CD8-positive, alpha-beta memory T cell (primary cell): ENCODE data around the gene SDS. TPM values are rescaled to one million over a fixed set of nuclear protein-coding genes. Genes with fewer than 3 reads are reported as not detected.

Source experiments
- CTCF ChIA-PET: fragments of 350-600 bp; sonication (Branson Sonifier 250); formaldehyde crosslinking; loops from one replicate; lab custom pipeline; 2021; ENCODE audit warnings: antibody characterized with exemption; lab: Charles Lee
- POLR2A ChIA-PET: fragments of 350-600 bp; sonication (Branson Sonifier 250); formaldehyde crosslinking; loops from one replicate; lab custom pipeline; 2021; ENCODE audit warnings: antibody characterized with exemption; lab: Charles Lee
- DNase-seq, 5 donors: peaks; one replicate each; pipeline versions ENCODE4 v3.0.0 to v3.0.0-alpha.2; 2020 to 2022; ENCODE audit warnings: mixed read lengths in 1 of 5
- H3K27ac ChIP-seq: one replicate; pipeline ENCODE4 v1.7.0; 2013; ENCODE audit warnings: low read depth, mild to moderate bottlenecking, low read length, moderate library complexity
- H3K27me3 ChIP-seq: 2 replicates; pipeline ENCODE4 v1.7.0; 2013; ENCODE audit warnings: low read length, mild to moderate bottlenecking; ENCODE audit not compliant: insufficient read depth, poor library complexity, severe bottlenecking
- H3K36me3 ChIP-seq: 2 replicates; pipeline ENCODE4 v1.7.0; 2013; ENCODE audit warnings: mild to moderate bottlenecking, low read length, moderate library complexity; ENCODE audit not compliant: insufficient read depth
- H3K4me1 ChIP-seq: 2 replicates; pipeline ENCODE4 v1.7.0; 2013; ENCODE audit warnings: mild to moderate bottlenecking, low read length, moderate library complexity; ENCODE audit not compliant: insufficient read depth
- H3K4me3 ChIP-seq: 2 replicates; pipeline ENCODE4 v1.7.0; 2013; ENCODE audit warnings: mild to moderate bottlenecking, low read length
- H3K9me3 ChIP-seq: 2 replicates; pipeline ENCODE4 v1.7.0; 2013; ENCODE audit warnings: mild to moderate bottlenecking, low read length
- H3K27ac Mint-ChIP-seq, 8 donors: one replicate each; pipeline ENCODE4 v1.8.0; 2020 to 2021; ENCODE audit warnings: mixed read lengths in 8 of 8, mild to moderate bottlenecking in 6 of 8, inconsistent platforms in 3 of 8, moderate library complexity in 3 of 8
- H3K27me3 Mint-ChIP-seq, 2 donors: one replicate each; pipeline ENCODE4 v1.8.0; 2020 to 2021; ENCODE audit warnings: mixed read lengths in 2 of 2, mild to moderate bottlenecking in 1 of 2, moderate library complexity in 1 of 2
- H3K36me3 Mint-ChIP-seq, 3 donors: one replicate each; pipeline ENCODE4 v1.8.0; 2020 to 2021; ENCODE audit warnings: mixed read lengths in 3 of 3, inconsistent platforms in 1 of 3, mild to moderate bottlenecking in 1 of 3
- H3K4me1 Mint-ChIP-seq, 3 donors: one replicate each; pipeline ENCODE4 v1.8.0; 2020 to 2021; ENCODE audit warnings: mixed read lengths in 3 of 3, inconsistent platforms in 1 of 3, mild to moderate bottlenecking in 1 of 3
- H3K4me3 Mint-ChIP-seq, 7 donors: one replicate each; pipeline ENCODE4 v1.8.0; 2020 to 2021; ENCODE audit warnings: mixed read lengths in 7 of 7, mild to moderate bottlenecking in 6 of 7, moderate library complexity in 4 of 7, inconsistent platforms in 2 of 7
- H3K9me3 Mint-ChIP-seq, 5 donors: one replicate each; pipeline ENCODE4 v1.8.0; 2020 to 2022; ENCODE audit warnings: mixed read lengths in 5 of 5, mild to moderate bottlenecking in 3 of 5, moderate library complexity in 2 of 5, inconsistent platforms in 1 of 5
- polyA plus RNA-seq: library from polyadenylated mRNA; unstranded; fragments of 300-500 nt; fragmentation: Illumina TruSeq; gene quantifications from one replicate; pipeline ENCODE4 v1.2.3, GENCODE V29; 2021
- total RNA-seq, 2 experiments: library from RNA; stranded (reverse); gene quantifications; one replicate each; pipeline ENCODE4 v1.2.3, GENCODE V29; 2021

Gene SDS
- total and polyA plus RNA-seq, 3 experiments from 2014 or later, result 0.18 to 0.20 TPM; not detected in 1

DNA sequence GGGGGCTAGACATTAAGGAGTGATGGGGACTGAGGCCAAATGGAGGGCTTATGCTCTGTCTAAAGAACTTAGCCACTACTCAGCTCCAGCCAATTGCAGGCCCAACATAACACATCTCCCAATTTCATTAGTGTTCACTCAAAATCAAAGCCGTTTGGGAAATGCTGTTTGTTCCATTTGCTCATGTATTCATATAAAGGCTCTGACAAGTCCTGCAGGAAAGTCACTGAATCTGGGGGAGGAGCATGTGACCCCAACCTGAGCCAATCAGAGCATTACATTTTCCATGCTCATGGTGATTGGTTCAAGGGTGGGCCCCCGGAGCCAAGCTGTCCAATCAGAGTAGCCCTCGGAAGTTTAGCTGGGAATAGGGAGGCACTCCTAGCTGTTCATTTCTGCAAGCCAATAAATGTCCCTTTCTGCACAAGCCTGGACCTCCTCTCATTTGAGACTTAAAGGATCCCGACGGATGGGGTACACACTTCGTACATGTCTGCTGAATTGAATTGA is 39.4 kb upstream of the SDS start:
- no peak overlapping the region for H3K4me3 Mint-ChIP-seq
- Histone ChIP-seq H3K4me3 (no peak overlapping the region), H3K27me3 (no peaks in the 10 kb centered on the region), H3K36me3 (no peaks in the 10 kb centered on the region), H3K4me1 (no peaks in the 10 kb centered on the region), H3K9me3 (no peaks in the 10 kb centered on the region), H3K27ac (no peak overlapping the region)
- H3K36me3 Mint-ChIP-seq, result no peaks in the 10 kb centered on the region
- peaks cover 0 to 8% (median 4%) of the 10 kb centered on the region in 5 donors for H3K9me3 Mint-ChIP-seq
- no peaks in the 10 kb centered on the region for H3K4me1 Mint-ChIP-seq
- ChIA-PET POLR2A (no interaction called here), CTCF (no interaction called here)
- peaks cover 31 to 36% of the 10 kb centered on the region in 2 donors for H3K27me3 Mint-ChIP-seq
- no peak for DNase-seq
- H3K27ac Mint-ChIP-seq, result no peak overlapping the region

- Mint-ChIP-seq H3K9me3 (peaks cover 0 to 6% (median 3%) of the 10 kb centered on the region in 5 donors), H3K27ac (no peak overlapping the region), H3K27me3 (peaks cover 17 to 31% of the 10 kb centered on the region in 2 donors), H3K4me1 (no peaks in the 10 kb centered on the region), H3K36me3 (no peaks in the 10 kb centered on the region), H3K4me3 (no peak overlapping the region)
- POLR2A ChIA-PET, result no interaction called here
- no peaks in the 10 kb centered on the region for H3K36me3 ChIP-seq
- H3K4me3 ChIP-seq, result no peak overlapping the region
- H3K4me1 ChIP-seq, result no peaks in the 10 kb centered on the region
- no peak for DNase-seq
- H3K27me3 ChIP-seq, result no peaks in the 10 kb centered on the region
- CTCF ChIA-PET, result no interaction called here
- no peaks in the 10 kb centered on the region for H3K9me3 ChIP-seq
- no peak overlapping the region for H3K27ac ChIP-seq
Measured at GRCh38 chr12:113440947-113441782, 37.5 kb upstream of the SDS start.

- peaks cover 0 to 6% (median 0%) of the 10 kb centered on the region in 5 donors for H3K9me3 Mint-ChIP-seq
- no peak overlapping the region for H3K27ac ChIP-seq
- ChIA-PET CTCF (no interaction called here), POLR2A (no interaction called here)
- H3K4me3 ChIP-seq, result no peak overlapping the region
- no peaks in the 10 kb centered on the region for H3K36me3 Mint-ChIP-seq
- peaks cover 12 to 25% of the 10 kb centered on the region in 2 donors for H3K27me3 Mint-ChIP-seq
- no peak overlapping the region for H3K27ac Mint-ChIP-seq
- no peaks in the 10 kb centered on the region for H3K36me3 ChIP-seq
- H3K4me1 ChIP-seq, result no peaks in the 10 kb centered on the region
- H3K9me3 ChIP-seq, result no peaks in the 10 kb centered on the region
- DNase-seq, result no peak
- H3K4me3 Mint-ChIP-seq, result no peak overlapping the region
- no peaks in the 10 kb centered on the region for H3K27me3 ChIP-seq
- H3K4me1 Mint-ChIP-seq, result no peaks in the 10 kb centered on the region
Measured at GRCh38 chr12:113440336-113440735, 36.6 kb upstream of the SDS start.

DNA sequence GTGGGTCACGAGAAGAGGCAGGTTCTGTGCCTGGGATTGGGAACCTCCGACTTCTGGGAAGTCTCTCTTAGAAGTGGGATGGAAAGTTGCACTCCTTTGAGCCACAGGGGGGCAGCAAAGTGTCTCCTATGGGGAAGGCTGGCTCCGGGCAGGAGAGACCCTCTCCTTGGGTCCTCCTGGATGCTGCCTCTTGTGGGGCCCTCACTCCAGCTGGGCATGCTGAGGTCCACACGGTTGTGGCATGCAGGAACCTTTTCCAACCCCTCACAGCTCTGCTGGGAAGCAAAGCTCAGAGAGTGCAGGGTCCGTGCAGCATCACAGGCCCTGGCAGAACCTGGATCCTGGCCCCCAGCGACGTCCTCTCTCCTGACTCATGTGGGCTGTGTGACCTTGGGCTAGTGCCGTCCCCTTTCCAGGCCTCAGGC is 35.9 kb upstream of the SDS start:
- H3K27me3 Mint-ChIP-seq, result peaks cover 6 to 23% of the 10 kb centered on the region in 2 donors
- Histone ChIP-seq H3K27ac (no peak overlapping the region), H3K4me3 (no peak overlapping the region), H3K4me1 (no peaks in the 10 kb centered on the region), H3K36me3 (no peaks in the 10 kb centered on the region), H3K9me3 (no peaks in the 10 kb centered on the region), H3K27me3 (no peaks in the 10 kb centered on the region)
- H3K27ac Mint-ChIP-seq, result no peak overlapping the region
- CTCF ChIA-PET, result no interaction called here
- no peaks in the 10 kb centered on the region for H3K4me1 Mint-ChIP-seq
- POLR2A ChIA-PET, result no interaction called here
- DNase-seq, result no peak
- peaks cover 0 to 2% (median 0%) of the 10 kb centered on the region in 5 donors for H3K9me3 Mint-ChIP-seq
- H3K4me3 Mint-ChIP-seq, result no peak overlapping the region
- no peaks in the 10 kb centered on the region for H3K36me3 Mint-ChIP-seq

DNA sequence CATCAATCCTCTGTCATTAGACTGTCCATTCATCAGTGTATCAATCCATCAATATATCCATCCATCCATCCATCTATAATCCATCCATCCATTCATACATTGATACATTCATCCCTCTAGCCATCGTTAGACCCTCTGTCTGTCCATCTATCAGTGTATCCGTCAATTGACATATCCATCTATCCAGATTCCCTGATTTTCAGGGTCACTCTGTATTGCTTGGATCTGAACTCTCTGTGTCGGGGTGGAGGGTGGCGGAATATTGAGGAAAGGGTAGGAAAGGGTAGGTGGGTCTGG is 35.6 kb upstream of the SDS start:
- H3K36me3 Mint-ChIP-seq, result no peaks in the 10 kb centered on the region
- ChIA-PET POLR2A (no interaction called here), CTCF (no interaction called here)
- DNase-seq, result no peak
- Histone ChIP-seq H3K36me3 (no peaks in the 10 kb centered on the region), H3K27ac (no peak overlapping the region), H3K4me3 (no peak overlapping the region), H3K4me1 (no peaks in the 10 kb centered on the region), H3K27me3 (no peaks in the 10 kb centered on the region), H3K9me3 (no peaks in the 10 kb centered on the region)
- no peaks in the 10 kb centered on the region for H3K9me3 Mint-ChIP-seq
- no peaks in the 10 kb centered on the region for H3K4me1 Mint-ChIP-seq
- H3K27ac Mint-ChIP-seq, result no peak overlapping the region
- no peak overlapping the region for H3K4me3 Mint-ChIP-seq
- H3K27me3 Mint-ChIP-seq, result peaks cover 6 to 22% of the 10 kb centered on the region in 2 donors

DNA sequence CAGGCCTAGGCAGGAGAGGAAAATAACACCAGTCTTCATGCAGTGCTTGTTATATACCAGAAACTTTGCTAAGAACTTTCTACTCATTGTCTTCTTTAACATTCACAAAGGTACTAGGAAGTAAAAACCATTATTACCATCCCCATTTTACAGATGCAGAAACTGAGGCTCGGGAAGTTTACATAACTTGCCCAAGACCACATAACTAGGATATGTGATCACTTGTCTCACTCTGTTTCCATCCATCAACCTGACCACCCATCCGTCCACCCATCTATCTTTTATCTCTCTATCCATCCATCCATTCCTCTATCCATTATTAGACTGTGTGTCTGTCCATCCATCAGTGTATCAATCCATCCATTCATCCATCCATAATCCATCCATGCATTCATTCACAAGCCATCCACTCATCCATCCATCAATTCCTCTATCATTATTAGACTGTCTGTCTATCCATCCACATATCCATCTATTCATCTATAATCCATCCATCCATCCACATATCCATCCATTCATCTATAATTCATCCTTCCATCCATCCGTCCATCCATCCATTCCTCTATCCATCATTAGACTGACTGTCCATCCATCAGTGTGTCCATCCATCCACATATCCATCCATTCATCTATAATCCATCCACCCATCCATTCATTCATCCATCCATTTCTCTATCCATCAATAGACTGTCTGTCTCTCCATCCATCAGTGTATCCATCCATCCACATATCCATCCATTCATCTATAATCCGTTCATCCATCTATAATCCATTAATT is 35.0 kb upstream of the SDS start:
- Histone ChIP-seq H3K4me3 (no peak overlapping the region), H3K36me3 (no peaks in the 10 kb centered on the region), H3K27ac (no peak overlapping the region), H3K4me1 (no peaks in the 10 kb centered on the region), H3K9me3 (no peaks in the 10 kb centered on the region), H3K27me3 (no peaks in the 10 kb centered on the region)
- no peaks in the 10 kb centered on the region for H3K4me1 Mint-ChIP-seq
- ChIA-PET CTCF (no interaction called here), POLR2A (no interaction called here)
- peaks cover 6 to 17% of the 10 kb centered on the region in 2 donors for H3K27me3 Mint-ChIP-seq
- H3K27ac Mint-ChIP-seq, result no peak overlapping the region
- H3K36me3 Mint-ChIP-seq, result no peaks in the 10 kb centered on the region
- H3K9me3 Mint-ChIP-seq, result no peaks in the 10 kb centered on the region
- no peak overlapping the region for H3K4me3 Mint-ChIP-seq
- DNase-seq, result no peak

GRCh38 chr12:113437729-113438100 is 34.0 kb upstream of the SDS start:
- POLR2A ChIA-PET, result no interaction called here

DNA sequence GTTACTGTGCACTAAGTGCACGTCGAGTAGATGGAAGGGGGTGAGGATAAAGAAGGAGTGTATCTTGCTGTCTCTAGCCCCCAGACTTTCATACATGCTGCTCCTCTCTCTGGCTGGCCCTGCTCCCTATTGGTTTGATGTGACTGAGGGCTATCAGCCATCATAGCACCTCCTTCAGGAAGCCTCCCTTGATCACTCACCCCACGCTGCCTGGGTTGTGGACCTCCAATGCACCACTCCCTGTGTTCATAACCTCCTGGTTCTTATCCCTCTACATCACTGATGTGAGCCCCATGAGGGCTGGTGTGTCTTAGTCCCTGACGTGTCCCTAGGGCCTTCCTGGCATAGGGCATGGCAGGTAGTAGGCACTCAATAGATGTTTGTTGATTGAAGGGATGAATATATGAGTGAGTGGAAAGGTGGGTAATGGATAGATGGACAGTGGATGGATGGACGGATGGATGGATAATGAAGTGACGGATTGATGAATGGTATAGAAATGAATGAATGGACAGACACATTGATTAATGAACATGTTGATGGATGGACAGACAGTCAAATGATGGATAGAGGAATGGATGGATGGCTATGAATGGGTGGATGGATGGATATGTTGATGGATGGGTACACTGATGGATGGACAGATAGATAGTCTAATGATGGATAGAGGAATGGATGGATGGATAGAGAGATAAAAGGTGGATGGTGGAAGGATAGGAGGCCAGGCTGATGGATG is 33.5 kb upstream of the SDS start:
- Histone ChIP-seq H3K9me3 (no peaks in the 10 kb centered on the region), H3K4me3 (no peak overlapping the region), H3K27me3 (no peaks in the 10 kb centered on the region), H3K36me3 (no peaks in the 10 kb centered on the region), H3K27ac (no peak overlapping the region), H3K4me1 (no peaks in the 10 kb centered on the region)
- CTCF ChIA-PET, result no interaction called here
- Mint-ChIP-seq H3K27ac (no peak overlapping the region), H3K4me1 (no peaks in the 10 kb centered on the region), H3K9me3 (no peaks in the 10 kb centered on the region), H3K36me3 (no peaks in the 10 kb centered on the region), H3K27me3 (peaks cover 0 to 12% of the 10 kb centered on the region in 2 donors), H3K4me3 (no peak overlapping the region)
- POLR2A ChIA-PET, result no interaction called here
- DNase-seq, result no peak

More at GRCh38 chr12:113437729-113438100, 34.0 kb upstream of the SDS start:
- H3K27me3 ChIP-seq, result no peaks in the 10 kb centered on the region
- Mint-ChIP-seq H3K9me3 (no peaks in the 10 kb centered on the region), H3K27ac (no peak overlapping the region), H3K4me1 (no peaks in the 10 kb centered on the region), H3K27me3 (peaks cover 0 to 16% of the 10 kb centered on the region in 2 donors), H3K4me3 (no peak overlapping the region), H3K36me3 (no peaks in the 10 kb centered on the region)
- no peaks in the 10 kb centered on the region for H3K4me1 ChIP-seq
- CTCF ChIA-PET, result no interaction called here
- no peaks in the 10 kb centered on the region for H3K36me3 ChIP-seq
- H3K9me3 ChIP-seq, result no peaks in the 10 kb centered on the region
- no peak overlapping the region for H3K27ac ChIP-seq
- no peak overlapping the region for H3K4me3 ChIP-seq
- no peak for DNase-seq
